H1 (cell line): ENCODE measurements around the gene CIB2.

Experiments used
- EZH2 ChIP-seq: fragments of 200-600 bp; sonication (generic); IDR thresholded peaks from 2 replicates; pipeline ENCODE4 v1.7.1; 2012; ENCODE audit warnings: low read depth, mild to moderate bottlenecking, moderate library complexity, low read length, inconsistent platforms; ENCODE audit not compliant: severe bottlenecking
- RFX5 ChIP-seq: IDR thresholded peaks from 2 replicates; pipeline ENCODE4 v1.6.1; 2011; ENCODE audit warnings: low read depth, low read length, improper control_type of control experiment, borderline replicate concordance
- YY1 ChIP-seq: IDR thresholded peaks from 2 replicates; pipeline ENCODE4 v1.6.1; 2011; ENCODE audit warnings: low read depth, mild to moderate bottlenecking, low read length

- TF ChIP-seq YY1 (no peak), EZH2 (no peak), RFX5 (no peak)
Observed at GRCh38 chr15:78067328-78068228, 63.7 kb downstream of the CIB2 start.
